ENCODE results near the gene PHEX. TPM values are rescaled to one million over a fixed set of nuclear protein-coding genes. Genes with fewer than 3 reads are reported as not detected.

The PHEX gene
- total RNA-seq, 4 donors from 2014 or later: under 0.01 to 0.34 TPM; not detected in 2

DNA sequence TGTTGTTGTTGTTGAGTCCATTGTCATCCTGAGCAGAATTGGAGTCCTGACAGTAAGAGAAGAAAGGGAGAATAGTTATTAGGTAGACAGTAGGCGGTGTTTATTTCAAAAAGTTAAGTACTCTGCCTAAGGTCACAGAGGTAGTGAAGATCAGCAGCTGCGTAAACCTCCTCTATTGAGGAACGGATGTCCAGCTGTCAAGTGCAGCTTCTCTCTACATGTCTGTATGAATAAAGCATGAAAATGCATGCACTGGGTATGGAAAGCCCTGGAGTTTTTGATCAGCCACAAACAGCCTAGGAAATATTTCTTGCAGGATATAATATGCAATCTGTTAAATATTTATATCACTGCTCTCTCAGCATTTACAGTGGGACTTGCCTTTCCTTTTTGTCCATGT lies 131.2 kb downstream of the PHEX start:
- TF ChIP-seq, protein P1, sequence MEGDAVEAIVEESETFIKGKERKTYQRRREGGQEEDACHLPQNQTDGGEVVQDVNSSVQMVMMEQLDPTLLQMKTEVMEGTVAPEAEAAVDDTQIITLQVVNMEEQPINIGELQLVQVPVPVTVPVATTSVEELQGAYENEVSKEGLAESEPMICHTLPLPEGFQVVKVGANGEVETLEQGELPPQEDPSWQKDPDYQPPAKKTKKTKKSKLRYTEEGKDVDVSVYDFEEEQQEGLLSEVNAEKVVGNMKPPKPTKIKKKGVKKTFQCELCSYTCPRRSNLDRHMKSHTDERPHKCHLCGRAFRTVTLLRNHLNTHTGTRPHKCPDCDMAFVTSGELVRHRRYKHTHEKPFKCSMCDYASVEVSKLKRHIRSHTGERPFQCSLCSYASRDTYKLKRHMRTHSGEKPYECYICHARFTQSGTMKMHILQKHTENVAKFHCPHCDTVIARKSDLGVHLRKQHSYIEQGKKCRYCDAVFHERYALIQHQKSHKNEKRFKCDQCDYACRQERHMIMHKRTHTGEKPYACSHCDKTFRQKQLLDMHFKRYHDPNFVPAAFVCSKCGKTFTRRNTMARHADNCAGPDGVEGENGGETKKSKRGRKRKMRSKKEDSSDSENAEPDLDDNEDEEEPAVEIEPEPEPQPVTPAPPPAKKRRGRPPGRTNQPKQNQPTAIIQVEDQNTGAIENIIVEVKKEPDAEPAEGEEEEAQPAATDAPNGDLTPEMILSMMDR (IDR thresholded peaks at IDR 0.05; ENCODE audit: low read depth): no peak

DNA sequence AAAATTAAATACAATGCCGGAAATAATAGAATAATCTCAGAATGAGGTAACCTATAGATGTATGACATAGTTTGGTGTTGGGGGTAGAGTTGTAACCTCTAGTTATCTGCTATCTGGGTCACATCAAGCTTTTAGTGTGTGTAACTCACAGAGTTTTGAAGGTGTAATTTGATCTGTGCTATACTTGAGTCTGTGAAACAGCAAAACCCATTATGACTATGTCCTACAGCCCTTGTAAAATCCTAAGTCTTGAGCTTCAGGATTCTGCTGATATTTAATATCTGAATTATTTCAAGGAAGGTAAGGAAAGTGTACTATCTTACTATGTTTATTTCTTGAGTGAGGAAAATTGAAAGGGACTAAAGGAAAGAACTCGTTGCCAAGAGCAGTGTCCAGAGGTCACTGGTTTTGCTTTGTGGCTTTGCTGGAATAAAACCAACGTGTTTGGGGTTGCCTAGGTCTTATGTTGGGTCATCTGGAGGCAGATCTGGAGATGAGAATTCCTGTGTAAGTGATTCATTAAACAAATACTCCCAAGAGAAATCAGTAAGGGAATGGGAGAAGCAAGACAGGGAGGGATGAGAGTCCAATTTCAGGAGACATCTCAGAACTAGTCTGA lies 132.8 kb downstream of the PHEX start:
- TF ChIP-seq, protein P1 (IDR thresholded peaks at IDR 0.05; ENCODE audit: low read depth): no peak

DNA sequence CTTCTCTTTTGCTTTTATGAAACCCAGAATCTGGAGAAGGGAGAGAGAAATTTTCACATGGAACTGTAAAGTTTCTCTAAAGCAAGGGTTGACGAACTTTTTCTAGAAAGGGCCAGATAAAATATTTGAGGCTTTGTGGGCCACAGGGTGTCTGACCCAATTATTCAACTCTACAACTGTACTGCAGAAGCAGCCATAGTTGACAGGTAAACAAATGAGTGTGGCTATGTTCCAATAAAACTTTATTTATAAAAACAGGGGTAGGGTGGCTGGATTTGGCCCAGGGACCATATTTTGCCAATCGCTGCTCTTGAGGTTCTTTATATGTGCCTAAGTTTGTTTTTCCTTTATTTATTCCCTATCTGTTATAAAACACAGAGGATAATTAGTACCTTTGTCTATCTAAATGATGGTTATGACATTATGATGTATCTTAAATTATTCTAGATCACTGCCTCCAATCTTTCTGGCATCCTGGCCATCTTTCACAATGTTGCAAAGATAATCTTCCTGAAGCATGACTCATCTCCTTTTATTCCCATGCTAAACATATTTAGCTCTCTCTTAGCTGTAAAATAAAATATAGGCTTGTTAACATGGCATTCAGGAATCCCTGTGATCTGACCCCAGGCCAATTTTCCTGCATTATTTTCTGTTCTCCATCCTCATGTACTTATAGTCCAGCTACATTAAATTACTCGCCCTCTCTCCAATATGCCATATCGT lies 133.8 kb downstream of the PHEX start:
- TF ChIP-seq, protein P1 (IDR thresholded peaks at IDR 0.05; ENCODE audit: low read depth): no peak

DNA sequence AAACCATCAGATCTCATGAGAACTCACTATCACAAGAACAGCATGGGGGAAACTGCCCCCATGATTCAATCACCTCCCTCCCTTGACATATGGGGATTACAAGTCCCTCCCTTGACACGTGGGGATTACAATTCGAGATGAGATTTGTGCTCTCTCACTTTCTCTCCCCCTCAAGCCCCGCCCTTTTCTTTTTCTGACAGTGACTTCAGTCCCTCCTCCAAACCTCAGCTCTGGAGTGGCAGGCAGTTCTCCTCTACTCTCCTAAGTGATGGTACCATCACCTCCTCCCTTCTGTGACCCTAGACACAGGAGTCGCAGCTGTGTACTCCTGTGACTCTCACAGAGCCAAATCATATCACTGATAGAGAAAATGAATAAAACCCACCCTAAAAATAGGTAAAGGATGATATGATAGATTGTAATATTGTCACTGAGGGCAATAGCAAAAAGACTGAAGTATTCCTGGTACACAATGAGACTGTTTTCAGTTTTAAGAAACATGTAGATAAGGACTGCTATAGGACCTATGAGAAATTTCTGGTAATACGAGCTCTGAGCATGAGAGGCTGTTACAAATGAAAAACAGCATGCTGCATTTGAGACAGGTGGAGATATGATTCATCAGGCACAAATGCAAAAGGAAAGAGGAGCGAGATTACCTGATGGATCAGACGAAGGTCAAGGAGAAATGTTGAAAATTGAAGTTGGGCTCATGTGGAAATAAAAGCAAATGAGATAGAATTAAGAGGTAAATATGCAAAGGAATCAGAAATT lies 139.3 kb downstream of the PHEX start:
- TF ChIP-seq, protein P1 (IDR thresholded peaks at IDR 0.05; ENCODE audit: low read depth): no peak

DNA sequence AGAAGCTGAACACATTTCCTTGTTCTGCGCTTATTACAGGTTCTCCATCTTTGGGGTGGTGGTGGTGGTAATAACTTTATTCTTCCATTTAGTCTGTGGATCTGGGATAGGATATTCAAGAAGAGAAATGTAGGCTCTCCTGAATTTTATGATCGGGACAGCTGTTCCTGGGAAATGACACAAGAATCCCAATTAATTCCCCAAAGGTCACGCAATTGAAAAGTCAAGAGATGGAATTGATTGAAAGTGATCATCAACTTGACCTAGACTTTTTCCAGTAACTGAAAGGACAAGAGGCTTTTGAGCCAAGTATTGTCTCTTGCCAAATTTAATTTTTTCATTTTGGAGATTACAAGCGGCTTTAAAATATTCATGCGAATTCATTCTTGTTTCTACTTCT lies 141.8 kb downstream of the PHEX start:
- TF ChIP-seq, protein P1 (IDR thresholded peaks at IDR 0.05; ENCODE audit: low read depth): no peak

DNA sequence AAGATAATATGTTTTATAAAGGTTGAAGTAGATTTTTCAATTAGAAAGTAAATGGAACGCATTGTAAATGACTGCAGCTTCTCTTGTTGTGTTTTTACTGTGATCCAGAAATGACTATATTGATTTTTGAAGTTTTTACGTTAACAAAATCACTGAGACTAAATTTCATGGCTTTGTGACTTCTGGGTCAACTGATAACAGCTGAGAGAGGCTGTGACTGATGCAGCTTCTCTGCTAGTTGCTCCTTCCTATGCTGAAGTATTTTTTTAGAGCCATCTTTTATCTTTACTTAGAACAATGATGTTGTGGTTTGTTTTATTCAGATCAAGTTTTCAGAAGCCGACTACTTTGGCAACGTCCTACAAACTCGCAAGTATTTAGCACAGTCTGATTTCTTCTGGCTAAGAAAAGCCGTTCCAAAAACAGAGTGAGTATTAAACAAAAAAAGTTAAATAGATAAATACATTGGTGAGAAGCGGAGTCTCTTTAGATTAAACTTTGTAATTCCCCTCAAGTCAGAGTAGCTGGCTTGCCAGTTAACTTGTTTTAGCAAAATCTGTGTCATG lies 145.9 kb downstream of the PHEX start:
- TF ChIP-seq, protein P1 (IDR thresholded peaks at IDR 0.05; ENCODE audit: low read depth): no peak

DNA sequence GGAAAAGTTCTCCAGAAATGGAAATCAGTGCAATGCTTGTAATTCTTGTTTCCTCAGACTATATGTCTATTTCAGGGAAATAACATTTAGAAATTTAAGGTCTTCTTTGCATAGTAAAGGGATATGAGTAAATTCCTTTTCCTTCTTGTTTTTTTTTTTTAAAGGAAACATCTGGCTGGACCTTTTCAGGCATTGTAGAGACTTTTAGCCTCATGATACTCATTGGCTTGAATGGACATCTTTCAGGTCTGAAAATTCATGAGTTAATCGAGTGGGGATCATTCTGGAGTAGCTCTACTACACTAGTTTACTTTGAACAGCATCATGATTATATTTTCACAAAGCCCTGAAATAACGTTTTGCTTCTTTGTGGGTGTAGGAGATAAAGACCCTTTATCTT lies 152.0 kb downstream of the PHEX start:
- TF ChIP-seq, protein P1 (IDR thresholded peaks at IDR 0.05; ENCODE audit: low read depth): no peak
